ENCODE data around the gene TPM2. TPM values are rescaled to one million over a fixed set of nuclear protein-coding genes. Genes with fewer than 3 reads are reported as not detected.
"Not testable (repeated sequence)": the region's sequence is repeated elsewhere in the genome, so short reads cannot be mapped to it uniquely, and the experiment has no call there.

The TPM2 gene
- total RNA-seq, 1 donor from 2014 or later: 110 TPM

GRCh38 chr9:35650341-35651158 is 39.2 kb downstream of the TPM2 start, which contains the start of gene SIT1:
SIT1 (minus strand) TSS chr9:35650931; CDS start chr9:35650853, 78 bp downstream.
- intact Hi-C loops (cut with DNase I): no loop called here
- DNase-seq (no peak), ATAC-seq (no peak)
- peaks cover 42% of the 10 kb centered on the region for H3K4me1 ChIP-seq
- H3K9me3 ChIP-seq: no peaks in the 10 kb centered on the region
- H3K4me3 ChIP-seq: peak within 1 kb of the TSS; percentile 34
- TF ChIP-seq, protein P1, sequence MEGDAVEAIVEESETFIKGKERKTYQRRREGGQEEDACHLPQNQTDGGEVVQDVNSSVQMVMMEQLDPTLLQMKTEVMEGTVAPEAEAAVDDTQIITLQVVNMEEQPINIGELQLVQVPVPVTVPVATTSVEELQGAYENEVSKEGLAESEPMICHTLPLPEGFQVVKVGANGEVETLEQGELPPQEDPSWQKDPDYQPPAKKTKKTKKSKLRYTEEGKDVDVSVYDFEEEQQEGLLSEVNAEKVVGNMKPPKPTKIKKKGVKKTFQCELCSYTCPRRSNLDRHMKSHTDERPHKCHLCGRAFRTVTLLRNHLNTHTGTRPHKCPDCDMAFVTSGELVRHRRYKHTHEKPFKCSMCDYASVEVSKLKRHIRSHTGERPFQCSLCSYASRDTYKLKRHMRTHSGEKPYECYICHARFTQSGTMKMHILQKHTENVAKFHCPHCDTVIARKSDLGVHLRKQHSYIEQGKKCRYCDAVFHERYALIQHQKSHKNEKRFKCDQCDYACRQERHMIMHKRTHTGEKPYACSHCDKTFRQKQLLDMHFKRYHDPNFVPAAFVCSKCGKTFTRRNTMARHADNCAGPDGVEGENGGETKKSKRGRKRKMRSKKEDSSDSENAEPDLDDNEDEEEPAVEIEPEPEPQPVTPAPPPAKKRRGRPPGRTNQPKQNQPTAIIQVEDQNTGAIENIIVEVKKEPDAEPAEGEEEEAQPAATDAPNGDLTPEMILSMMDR (IDR thresholded peaks at IDR 0.05): no peak
- H3K27me3 ChIP-seq (ENCODE audit: low read depth): no peaks in the 10 kb centered on the region
- peak within 1 kb of the TSS; percentile 49 for H3K27ac ChIP-seq
- no peaks in the 10 kb centered on the region for H3K36me3 ChIP-seq

GRCh38 chr9:35649431-35650340 is 40.0 kb downstream of the TPM2 start:
- Histone ChIP-seq H3K9me3 (no peaks in the 10 kb centered on the region), H3K36me3 (no peaks in the 10 kb centered on the region), H3K27me3 (ENCODE audit: low read depth) (no peaks in the 10 kb centered on the region), H3K27ac (peak overlapping the region; percentile 49), H3K4me3 (peak overlapping the region; percentile 34), H3K4me1 (peaks cover 51% of the 10 kb centered on the region)
- TF ChIP-seq, protein P1 (IDR thresholded peaks at IDR 0.05): no peak
- ATAC-seq (no peak), DNase-seq (no peak)
- intact Hi-C loops (cut with DNase I): no loop called here

DNA sequence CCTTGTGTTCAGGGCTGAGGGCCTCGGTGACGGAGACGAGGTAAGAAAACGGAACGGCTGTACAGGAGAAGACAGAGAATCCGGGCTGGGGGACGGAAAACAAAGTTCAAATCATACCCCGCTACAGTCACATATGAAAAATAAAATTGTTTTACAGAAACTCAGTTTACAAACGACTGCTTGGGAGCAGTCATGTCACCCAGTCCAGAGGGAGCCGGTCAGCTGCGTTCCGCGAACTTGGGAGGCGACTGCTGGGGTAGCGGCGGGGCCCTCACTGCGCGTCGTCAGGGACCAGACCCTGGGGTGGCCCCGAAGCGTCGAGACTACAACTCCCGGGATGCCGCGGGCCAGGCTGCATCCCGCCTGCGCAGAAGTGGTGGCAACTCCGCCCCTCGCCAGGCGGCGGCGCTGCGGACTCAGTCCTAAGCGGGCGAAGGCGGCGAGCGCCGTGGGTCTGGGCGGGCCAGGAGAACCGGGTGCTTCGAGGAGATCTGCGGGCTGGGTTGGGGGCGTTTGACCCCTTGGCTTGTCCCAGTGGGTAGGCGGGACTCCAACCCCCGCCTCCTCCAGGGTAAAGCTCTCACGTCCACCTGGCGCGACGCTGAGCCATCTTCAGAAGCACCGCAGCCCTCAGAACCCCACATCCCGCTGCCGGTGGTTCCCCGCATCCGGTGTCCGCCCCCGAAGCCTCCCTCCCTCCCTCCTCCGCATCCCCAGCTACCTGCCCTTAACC is 43.0 kb downstream of the TPM2 start:
- intact Hi-C loops (cut with DNase I): no loop called here
- Histone ChIP-seq H3K9me3 (no peaks in the 10 kb centered on the region), H3K27ac (peak overlapping the region; percentile 90), H3K27me3 (ENCODE audit: low read depth) (no peaks in the 10 kb centered on the region), H3K36me3 (no peaks in the 10 kb centered on the region), H3K4me1 (peaks cover 40% of the 10 kb centered on the region), H3K4me3 (peak overlapping the region; percentile 68)
- ATAC-seq (peak; percentile 98), DNase-seq (peak; percentile 96)
- TF ChIP-seq, protein P1 (IDR thresholded peaks at IDR 0.05): peak; percentile 98

DNA sequence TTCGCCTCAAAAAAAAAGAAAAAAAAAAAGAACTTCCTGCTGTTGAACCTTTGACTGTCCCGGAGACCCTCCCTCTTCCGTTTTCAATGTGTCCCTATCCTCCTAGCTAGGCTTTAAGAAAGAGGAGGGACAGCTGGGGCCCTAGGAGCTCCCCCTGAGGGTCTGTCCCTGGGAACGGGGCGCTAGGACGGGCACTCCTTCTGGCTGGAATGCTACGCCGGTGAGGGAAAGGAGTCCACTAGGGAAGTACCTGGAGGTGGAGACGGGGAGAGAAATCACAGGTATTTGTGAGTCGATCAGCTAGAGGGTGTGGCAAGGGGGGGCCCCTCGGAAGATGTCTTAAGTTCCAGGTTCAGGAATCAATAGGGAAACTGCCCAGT is 43.6 kb downstream of the TPM2 start:
- H3K27me3 ChIP-seq (ENCODE audit: low read depth): no peaks in the 10 kb centered on the region
- no peaks in the 10 kb centered on the region for H3K36me3 ChIP-seq
- peak; percentile 72 to 79 for ATAC-seq
- DNase-seq: peak; percentile 62
- peak overlapping the region; percentile 90 for H3K27ac ChIP-seq
- TF ChIP-seq, protein P1 (IDR thresholded peaks at IDR 0.05): no peak
- H3K9me3 ChIP-seq: no peaks in the 10 kb centered on the region
- peak overlapping the region; percentile 68 for H3K4me3 ChIP-seq
- intact Hi-C loops (cut with DNase I): no loop called here
- H3K4me1 ChIP-seq: peaks cover 40% of the 10 kb centered on the region

GRCh38 chr9:35645736-35646135 is 44.0 kb downstream of the TPM2 start:
- H3K27me3 ChIP-seq (ENCODE audit: low read depth); intact Hi-C loops (cut with DNase I); DNase-seq; ATAC-seq; H3K9me3 ChIP-seq; H3K36me3 ChIP-seq: not testable (repeated sequence)
- Histone ChIP-seq H3K4me1 (peaks cover 40% of the 10 kb centered on the region), H3K27ac (peak overlapping the region; percentile 90), H3K4me3 (peak overlapping the region; percentile 68)
